HUDEP-2 (cell line): ENCODE measurements around the gene KRTAP5-2.
"Not testable (repeated sequence)": the region's sequence is repeated elsewhere in the genome, so short reads cannot be mapped to it uniquely, and the experiment has no call there.

Source experiments
- DNase-seq, 76 experiments: peaks; one replicate each; lab custom pipeline; 2025; ENCODE audit not compliant: unreplicated experiment in 76 of 76; lab: John Stamatoyannopoulos, UW

The KRTAP5-2 gene, protein sequence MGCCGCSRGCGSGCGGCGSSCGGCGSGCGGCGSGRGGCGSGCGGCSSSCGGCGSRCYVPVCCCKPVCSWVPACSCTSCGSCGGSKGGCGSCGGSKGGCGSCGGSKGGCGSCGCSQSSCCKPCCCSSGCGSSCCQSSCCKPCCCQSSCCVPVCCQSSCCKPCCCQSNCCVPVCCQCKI

GRCh38 chr11:1597994-1598380 lies at the start of gene KRTAP5-2:
KRTAP5-2 (minus strand) TSS chr11:1598294; CDS start chr11:1598250, 44 bp downstream.
- DNase-seq: no peak

DNA sequence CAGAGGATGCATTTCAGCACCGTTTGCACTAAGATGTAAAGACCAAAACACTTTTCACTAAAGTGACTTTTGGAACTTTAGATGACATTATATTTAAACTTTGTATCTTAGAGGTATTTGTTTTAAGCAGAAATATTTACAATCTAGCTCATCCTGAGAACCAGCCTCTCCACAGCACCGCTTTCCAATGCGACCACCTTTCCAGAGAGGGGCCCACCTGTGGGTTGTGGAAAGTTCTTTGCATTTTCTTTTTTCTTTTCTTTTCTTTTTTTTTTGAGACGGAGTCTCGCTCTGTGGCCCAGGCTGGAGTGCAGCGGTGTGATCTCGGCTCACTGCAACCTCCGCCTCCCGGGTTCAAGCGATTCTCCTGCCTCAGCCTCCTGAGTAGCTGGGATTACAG lies 48.4 kb upstream of the KRTAP5-2 start:
- DNase-seq: not testable (repeated sequence)

- DNase-seq: no peak
Measured at GRCh38 chr11:1645357-1645821, 47.3 kb upstream of the KRTAP5-2 start.

DNA sequence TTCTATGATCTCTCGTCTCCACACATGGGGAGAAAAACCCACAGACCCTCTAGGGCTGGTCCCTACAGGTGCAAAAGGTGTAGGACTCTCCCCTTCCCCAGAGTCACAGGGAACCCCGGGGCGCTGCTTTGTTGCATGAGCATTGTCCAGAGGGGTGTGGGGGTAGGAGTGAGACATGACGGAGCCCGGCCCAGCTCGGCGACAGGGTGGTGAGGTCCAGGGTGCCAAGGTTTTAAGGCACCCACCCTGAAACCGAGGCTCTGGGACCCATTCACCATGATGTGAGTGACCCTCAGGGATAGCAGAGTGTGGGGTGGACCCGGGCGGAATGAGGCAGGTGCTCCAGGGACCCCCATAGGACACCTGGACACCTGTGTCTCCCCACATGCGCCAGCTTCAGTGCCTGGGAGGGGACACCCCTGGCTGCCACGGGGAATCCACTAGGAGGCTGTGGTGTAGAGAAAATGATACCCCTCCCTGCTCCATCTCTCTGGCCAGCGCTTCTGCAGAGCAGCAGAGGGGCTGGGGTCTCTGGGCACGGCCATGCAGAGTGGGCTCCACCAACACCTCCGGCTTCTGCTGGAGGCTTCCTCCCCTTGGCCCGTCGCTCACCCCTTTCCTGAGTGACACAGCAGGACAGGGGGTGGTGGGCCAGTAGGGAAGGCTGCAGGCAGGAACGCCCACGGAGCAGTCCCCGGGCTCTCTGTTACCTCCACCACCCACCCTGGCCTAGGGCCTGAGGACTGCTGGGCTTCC lies 46.7 kb upstream of the KRTAP5-2 start:
- DNase-seq: no peak

GRCh38 chr11:1643146-1643690 lies 45.1 kb upstream of the KRTAP5-2 start:
- no peak for DNase-seq

- no peak for DNase-seq
Measured at GRCh38 chr11:1642288-1643145, 44.4 kb upstream of the KRTAP5-2 start.

- no peak for DNase-seq
Measured at GRCh38 chr11:1641096-1641495, 43.0 kb upstream of the KRTAP5-2 start.

DNA sequence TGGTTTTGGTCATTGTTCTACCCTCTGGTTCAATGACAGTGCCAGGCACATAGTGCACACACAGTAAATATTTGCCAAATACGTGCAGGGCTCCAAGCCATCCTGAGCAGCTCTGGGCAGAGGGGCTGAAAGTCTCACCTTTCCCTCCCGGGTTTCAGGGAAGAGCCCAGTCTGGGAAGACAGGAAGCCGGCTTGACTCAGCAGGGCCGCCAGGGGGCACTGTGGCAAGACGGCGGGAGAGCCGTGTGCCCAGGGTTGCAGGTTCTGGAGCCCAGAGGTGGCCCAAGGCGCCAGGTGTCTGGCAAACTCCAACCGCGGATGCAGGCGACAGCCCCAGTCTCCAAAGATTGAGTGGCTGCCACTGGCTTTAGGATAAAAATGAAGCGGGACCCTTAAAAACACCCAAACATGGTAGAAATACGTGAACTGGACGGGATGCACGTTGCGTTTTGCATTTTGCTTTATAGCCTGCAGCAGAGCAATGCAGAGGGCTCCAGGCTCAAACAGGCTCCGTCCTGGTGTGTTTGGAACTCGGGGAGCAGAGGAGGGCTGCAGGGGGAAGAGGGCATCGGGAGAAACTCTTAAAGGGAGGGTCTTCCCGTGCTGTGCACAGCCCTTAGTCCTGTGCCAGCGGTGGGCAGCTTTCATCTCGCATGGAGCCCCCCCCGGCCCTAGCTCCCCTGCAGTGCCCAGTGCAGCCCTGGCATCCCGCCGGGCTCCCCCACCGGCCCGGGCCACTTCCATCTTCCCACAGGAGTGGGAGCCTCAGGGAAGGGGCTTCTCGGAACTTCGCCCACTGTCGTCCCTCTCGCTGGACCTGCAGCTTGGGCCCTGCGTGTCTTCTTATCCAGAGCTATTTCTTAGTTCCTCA lies 42.2 kb upstream of the KRTAP5-2 start:
- DNase-seq: peak in 8 of 76 experiments; percentile 2 to 17 (median 6)

GRCh38 chr11:1639666-1640065 lies 41.6 kb upstream of the KRTAP5-2 start:
- no peak for DNase-seq

GRCh38 chr11:1639102-1639620 lies 41.1 kb upstream of the KRTAP5-2 start:
- peak in 1 of 76 experiments; percentile 1 for DNase-seq

GRCh38 chr11:1638344-1638743 lies 40.2 kb upstream of the KRTAP5-2 start:
- DNase-seq: no peak

DNA sequence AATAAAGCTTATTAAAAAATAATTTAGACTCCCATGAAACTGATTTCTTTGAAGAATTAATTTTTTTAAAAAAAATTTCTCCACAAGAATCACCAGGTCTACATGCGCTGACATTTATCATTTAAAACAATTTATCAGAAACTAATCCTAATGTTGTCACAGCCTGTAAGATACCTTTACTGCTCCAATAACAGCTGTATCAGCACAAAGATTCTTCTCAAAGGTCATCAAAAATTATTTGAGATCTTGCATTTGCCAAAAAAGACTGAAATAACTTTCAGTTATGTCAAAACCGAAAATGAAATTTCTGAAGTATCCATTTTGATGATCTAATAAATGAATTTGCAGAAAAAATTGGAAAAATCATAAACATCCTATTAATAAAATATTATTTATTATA lies 39.5 kb upstream of the KRTAP5-2 start:
- DNase-seq: no peak

DNA sequence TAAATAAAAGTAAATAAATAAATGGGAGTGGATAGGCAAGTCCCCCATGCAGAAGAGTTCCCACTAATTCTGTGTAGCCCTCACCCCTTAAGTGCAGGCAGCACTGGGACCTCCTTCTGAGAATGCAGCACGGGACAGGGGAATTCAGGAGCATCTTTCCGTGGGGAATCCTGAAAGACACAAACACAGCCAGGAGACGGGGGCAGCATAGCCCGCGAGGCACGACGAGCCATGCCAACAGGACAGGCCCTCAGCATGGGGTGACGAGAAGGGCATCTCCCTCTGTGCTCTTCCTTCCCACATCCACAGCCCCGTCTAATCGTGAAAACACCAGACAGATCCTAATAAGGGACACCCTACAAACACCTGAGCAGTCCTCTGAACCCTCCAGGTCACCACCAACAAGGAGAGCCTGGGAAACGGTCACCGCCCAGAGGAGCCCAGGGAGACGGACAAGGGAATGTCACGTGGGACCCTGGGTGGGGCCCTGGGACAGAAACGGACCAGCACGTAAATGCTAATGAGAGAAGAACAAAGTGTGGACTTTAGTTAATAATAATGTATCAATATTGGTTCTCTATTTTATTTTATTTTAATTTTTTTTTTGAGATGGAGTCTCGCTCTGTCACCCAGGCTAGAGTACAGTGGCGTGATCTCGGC lies 38.3 kb upstream of the KRTAP5-2 start:
- DNase-seq: no peak

DNA sequence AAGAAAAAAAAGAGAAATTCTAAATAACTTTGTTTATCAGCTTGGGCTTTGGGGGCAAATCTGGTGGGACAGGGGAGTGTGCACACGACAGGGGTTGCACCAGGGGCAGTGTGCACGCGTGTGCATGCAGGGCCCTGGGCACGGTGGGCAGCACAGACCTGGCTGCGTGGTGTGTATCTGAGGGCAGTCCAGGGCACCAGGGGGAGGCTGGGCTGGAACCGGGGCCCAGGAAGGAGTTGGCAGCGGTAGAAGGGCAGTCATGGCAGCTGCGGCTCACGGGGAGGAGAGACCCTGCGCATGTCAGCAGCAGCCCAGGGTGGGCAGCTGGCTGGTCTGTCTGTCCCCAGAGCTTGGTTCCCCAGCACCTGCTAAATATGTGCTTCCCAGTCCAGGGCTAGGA lies 35.8 kb upstream of the KRTAP5-2 start:
- DNase-seq: no peak

GRCh38 chr11:1632053-1632714 lies 34.1 kb upstream of the KRTAP5-2 start:
- DNase-seq: no peak

DNA sequence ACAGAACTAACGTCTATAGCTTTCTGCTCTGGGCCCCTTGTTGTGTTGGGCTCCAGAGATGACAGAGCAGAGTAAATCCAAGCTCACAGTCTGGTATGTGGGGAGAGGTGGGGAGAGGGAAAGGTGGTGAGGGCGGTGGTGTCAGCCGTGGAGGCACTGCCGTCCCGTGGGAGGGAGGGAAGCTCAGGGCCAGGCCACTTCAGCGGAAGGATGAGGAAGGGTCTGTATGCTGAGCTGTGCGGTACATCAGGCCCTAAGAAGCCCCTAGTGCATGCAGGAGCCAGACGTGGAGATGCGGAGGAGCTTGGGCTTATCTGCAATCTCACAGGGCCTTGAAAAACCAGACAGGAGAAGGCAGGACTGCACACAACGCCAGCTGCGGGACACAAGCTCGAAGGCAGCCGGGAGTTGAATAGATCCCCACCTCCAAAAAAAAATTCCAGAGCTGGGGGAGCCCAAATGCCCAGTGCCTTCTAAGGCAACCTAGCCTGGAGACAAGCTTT lies 33.0 kb upstream of the KRTAP5-2 start:
- no peak for DNase-seq

DNA sequence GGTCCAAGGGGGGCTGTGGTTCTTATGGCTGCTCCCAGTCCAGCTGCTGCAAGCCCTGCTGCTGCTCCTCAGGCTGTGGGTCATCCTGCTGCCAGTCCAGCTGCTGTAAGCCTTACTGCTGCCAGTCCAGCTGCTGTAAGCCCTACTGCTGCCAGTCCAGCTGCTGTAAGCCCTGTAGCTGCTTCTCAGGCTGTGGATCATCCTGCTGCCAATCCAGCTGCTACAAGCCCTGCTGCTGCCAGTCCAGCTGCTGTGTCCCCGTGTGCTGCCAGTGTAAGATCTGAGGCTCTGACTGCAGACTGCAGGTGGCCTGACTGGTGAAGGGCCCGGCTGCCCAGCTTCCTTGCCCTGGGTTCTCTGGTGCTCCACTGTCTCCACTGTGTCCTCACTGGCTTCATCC lies 32.2 kb upstream of the KRTAP5-2 start:
- no peak for DNase-seq

DNA sequence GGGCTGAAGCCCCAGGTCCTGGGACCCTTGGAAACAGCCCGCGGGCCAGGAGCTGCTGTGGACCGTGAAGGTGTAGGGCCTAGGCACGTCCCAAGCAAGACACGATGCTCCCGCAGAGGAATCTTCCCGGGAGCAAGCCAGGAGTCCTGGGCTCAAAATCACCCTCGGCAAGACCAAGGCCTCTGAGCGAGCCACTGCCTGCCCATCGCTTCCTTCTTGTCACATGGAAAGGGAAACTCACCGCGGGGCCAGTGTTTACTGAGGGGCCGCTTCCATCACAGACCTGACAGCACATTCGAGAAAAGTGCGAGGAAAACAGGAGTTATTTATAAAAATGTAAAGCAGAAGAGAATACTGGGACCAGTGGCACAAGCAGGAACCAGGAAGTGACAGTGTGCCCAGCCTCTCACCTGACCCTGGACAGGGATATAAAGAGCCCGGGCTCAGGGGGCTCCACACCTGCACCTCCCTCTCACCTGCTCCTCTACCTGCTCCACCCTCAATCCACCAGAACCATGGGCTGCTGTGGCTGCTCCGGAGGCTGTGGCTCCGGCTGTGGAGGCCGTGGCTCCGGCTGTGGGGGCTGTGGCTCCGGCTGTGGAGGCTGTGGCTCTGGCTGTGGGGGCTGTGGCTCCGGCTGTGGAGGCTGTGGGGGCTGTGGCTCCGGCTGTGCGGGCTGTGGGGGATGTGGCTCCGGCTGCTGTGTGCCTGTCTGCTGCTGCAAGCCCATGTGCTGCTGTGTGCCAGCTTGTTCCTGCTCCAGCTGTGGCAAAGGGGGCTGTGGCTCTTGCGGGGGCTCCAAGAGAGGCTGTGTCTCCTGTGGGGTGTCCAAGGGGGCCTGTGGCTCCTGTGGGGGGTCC lies 31.5 kb upstream of the KRTAP5-2 start, which contains the start of gene KRTAP5-5:
TSS of gene KRTAP5-5 (plus strand) at position 450 of the 860 bp plus-strand sequence. CDS start at position 516, 66 bp downstream.
- DNase-seq: no peak
